Motor neuron (in vitro differentiated cells): ENCODE measurements around the gene LILRA5. TPM values are rescaled to one million over a fixed set of nuclear protein-coding genes. Genes with fewer than 3 reads are reported as not detected.
"Not testable (repeated sequence)": the region's sequence is repeated elsewhere in the genome, so short reads cannot be mapped to it uniquely, and the experiment has no call there.

Source experiments
- ATAC-seq, 8 experiments: fragments of 200-7000 bp; cut with Tn5 transposase; replicated peaks in 6 of 8; 2 replicates each; pipeline ENCODE4 v1.8.0; 2021; ENCODE audit warnings: mild to moderate bottlenecking in 8 of 8, moderate library complexity in 8 of 8
- H3K27ac ChIP-seq, 2 donors: fragments of 250-450 bp; sonication (Bioruptor Pico); 2 replicates each; pipeline ENCODE4 v1.9.0; 2021; ENCODE audit warnings: antibody characterized with exemption in 2 of 2, mild to moderate bottlenecking in 2 of 2, moderate library complexity in 1 of 2
- H3K4me1 ChIP-seq, 2 donors: fragments of 250-450 bp; sonication (Bioruptor Pico); replicated peaks in 1 of 2; 2 replicates each; pipeline ENCODE4 v1.6.1; 2021; ENCODE audit warnings: antibody characterized with exemption in 2 of 2, mild to moderate bottlenecking in 2 of 2, moderate library complexity in 1 of 2
- H3K4me3 ChIP-seq, 5 donors: fragments of 250-450 bp; sonication (Bioruptor Pico); 2 replicates each; pipeline ENCODE4 v1.9.0; 2021; ENCODE audit warnings: antibody characterized with exemption in 5 of 5, mild to moderate bottlenecking in 5 of 5, moderate library complexity in 4 of 5
- WGBS, 10 experiments: fragments of 450-650 bp; shearing (Covaris generic); methylation state at CpG; one replicate each; pipeline ENCODE4 v1.0.0; 2022; 5-methylcytosine and 5-hydroxymethylcytosine counted together
- in situ Hi-C, 9 experiments: fragments of 400-800 bp; cut with MboI; loops; one replicate each; pipeline ENCODE4 v1.15.0; 2021; ENCODE audit warnings: low sequenced_read_pairs in 9 of 9, low pct_unique_long_range_greater_than_20kb in 2 of 9; ENCODE audit not compliant: unreplicated experiment in 9 of 9
- total RNA-seq, 8 experiments: library from RNA; unstranded; fragments of 300-600 nt; gene quantifications; 2 replicates each; pipeline versions ENCODE4 v1.2.3 to v1.2.4, GENCODE V29; 2022

The LILRA5 gene
- total RNA-seq, 8 experiments from 2014 or later = 0.28 TPM; not detected in 7

- Histone ChIP-seq H3K4me1 (no peaks in the 10 kb centered on the region), H3K4me3 (no peak overlapping the region), H3K27ac (no peak overlapping the region)
- ATAC-seq = no peak
- in situ Hi-C loops = no loop called here
- 0 to 80% (median 60%) methylated on average over 1 to 2 of the region's 5 CpGs; no CpG with 5 or more reads in 7 of the 10 experiments for WGBS, 10 experiments
Observed at GRCh38 chr19:54311486-54311885, 1.5 kb downstream of the LILRA5 start.

GRCh38 chr19:54310543-54310942 is 2.4 kb downstream of the LILRA5 start:
- WGBS, 10 experiments = 0 to 80% (median 40%) methylated on average over 1 to 2 of the region's 5 CpGs; no CpG with 5 or more reads in 6 of the 10 experiments
- Histone ChIP-seq H3K4me3 (no peak overlapping the region), H3K4me1 (no peaks in the 10 kb centered on the region), H3K27ac (no peak overlapping the region)
- no peak for ATAC-seq
- in situ Hi-C loops = no loop called here

DNA sequence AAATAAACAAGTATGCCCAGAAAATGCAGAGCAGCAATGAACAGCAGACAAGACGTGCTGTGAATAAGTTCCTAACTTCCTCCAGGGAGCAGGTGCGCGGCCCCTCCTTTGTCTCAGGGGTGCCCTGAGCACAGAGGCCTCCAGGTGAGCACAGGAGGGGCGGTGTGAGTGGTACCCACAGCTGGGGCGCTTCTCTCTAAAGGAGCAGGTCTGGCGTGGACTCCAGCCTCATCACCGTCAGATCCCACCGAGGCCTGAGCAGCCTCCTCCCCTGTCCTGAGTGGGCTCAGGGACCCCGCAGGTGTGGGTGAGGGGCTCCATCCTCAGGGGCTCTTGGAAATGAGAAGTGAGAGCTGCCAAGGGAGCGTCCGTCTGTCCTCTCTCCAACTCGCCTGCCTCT is 3.2 kb downstream of the LILRA5 start:
- H3K27ac ChIP-seq = no peak overlapping the region
- 0 to 77% (median 20%) methylated on average over 1 to 11 of the region's 12 CpGs; no CpG with 5 or more reads in 1 of the 10 experiments for WGBS, 10 experiments
- H3K4me1 ChIP-seq = no peaks in the 10 kb centered on the region
- in situ Hi-C loops = no loop called here
- no peak for ATAC-seq
- no peak overlapping the region for H3K4me3 ChIP-seq

DNA sequence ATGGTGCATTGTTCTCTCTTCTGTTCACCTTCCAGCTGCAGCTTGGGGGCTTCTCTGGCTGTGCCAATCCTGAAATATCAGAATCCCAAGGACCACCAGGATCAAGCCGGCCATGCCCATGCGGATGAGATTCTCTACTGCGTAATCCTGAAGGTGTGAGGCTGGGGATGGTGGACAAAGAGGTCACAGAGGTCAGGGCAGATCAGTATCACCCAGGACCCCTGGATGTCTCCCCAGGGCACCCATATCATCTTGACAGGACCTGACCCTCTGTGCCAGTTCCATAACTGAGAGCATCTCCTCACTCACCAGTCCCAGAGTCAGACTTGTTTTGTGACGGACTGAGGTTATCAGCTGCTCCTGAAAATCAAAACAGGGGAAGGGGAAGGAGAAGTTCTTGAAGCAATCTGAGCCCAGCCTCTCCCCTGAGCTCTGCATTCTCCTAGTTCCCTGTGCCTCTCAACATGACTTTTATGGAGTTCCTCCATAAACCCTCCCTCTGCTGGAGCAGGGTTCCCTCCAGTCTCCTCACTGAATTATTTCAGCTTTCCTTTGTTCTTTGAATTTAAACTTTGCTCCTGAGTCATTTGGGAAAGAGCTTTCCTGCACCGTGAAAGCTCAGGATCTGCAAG is 5.5 kb downstream of the LILRA5 start:
- no peak for ATAC-seq
- no peak overlapping the region for H3K27ac ChIP-seq
- in situ Hi-C loops = no loop called here
- 0 to 94% (median 71%) methylated on average over 1 to 5 of the region's 5 CpGs for WGBS, 10 experiments
- no peak overlapping the region for H3K4me3 ChIP-seq
- no peaks in the 10 kb centered on the region for H3K4me1 ChIP-seq

- ATAC-seq = no peak
Observed at GRCh38 chr19:54305141-54305540, 7.8 kb downstream of the LILRA5 start.

DNA sequence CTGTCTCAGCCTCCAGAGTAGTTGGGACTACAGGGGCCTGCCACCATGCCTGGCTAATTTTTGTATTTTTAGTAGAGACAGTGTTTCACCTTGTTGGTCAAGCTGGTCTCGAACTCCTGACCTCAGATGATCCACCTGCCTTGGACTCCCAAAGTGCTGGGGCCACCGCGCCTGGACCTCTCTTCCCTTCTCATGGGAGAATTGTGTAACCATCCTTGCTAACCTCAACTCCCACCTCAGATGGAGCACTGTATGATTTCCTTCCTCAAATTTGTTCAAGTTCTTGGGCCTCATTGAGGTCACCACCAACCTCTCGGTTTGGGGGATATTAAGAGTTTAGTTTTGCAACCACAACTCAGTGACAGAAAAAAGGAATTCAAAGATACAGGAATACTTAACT is 10.7 kb downstream of the LILRA5 start:
- WGBS, 10 experiments = 0 to 100% (median 73%) methylated on average over 1 to 4 of the region's 4 CpGs; no CpG with 5 or more reads in 3 of the 10 experiments
- Histone ChIP-seq H3K4me1 (no peaks in the 10 kb centered on the region), H3K4me3 (no peak overlapping the region), H3K27ac (no peak overlapping the region)
- in situ Hi-C loops = no loop called here
- ATAC-seq = no peak

More at GRCh38 chr19:54305141-54305540, 7.8 kb downstream of the LILRA5 start:
- Histone ChIP-seq H3K4me1 (no peaks in the 10 kb centered on the region), H3K4me3 (no peak overlapping the region), H3K27ac (no peak overlapping the region)
- in situ Hi-C loops = no loop called here
- 0 to 83% (median 53%) methylated on average over 1 of the region's 1 CpG; no CpG with 5 or more reads in 6 of the 10 experiments for WGBS, 10 experiments

GRCh38 chr19:54299515-54299914 is 13.5 kb downstream of the LILRA5 start:
- ATAC-seq = no peak
- in situ Hi-C loops = no loop called here
- H3K27ac ChIP-seq = no peak overlapping the region
- 26 to 30% methylated on average over 2 to 4 of the region's 5 CpGs; no CpG with 5 or more reads in 8 of the 10 experiments for WGBS, 10 experiments
- H3K4me3 ChIP-seq = no peak overlapping the region
- H3K4me1 ChIP-seq = no peaks in the 10 kb centered on the region

DNA sequence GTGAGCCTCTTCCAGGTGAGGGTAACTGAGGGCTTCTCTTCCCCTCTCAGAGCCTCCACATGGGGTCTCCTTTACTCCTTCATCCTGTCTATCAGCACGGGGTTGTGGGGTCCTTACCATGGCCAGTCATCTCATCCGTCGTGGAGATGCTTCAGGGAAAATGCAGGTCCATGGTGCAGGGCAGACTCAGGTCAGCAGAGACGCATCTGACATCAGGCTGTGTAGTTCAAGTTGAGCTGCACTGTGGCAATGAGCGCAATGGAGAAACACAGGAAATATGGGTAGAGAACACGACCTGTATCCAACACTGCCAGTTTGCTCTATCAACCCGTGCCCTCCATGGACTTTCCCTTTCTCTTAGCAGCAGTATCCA is 13.9 kb downstream of the LILRA5 start:
- in situ Hi-C loops = no loop called here
- no peak for ATAC-seq

GRCh38 chr19:54298357-54299125 is 14.4 kb downstream of the LILRA5 start:
- Histone ChIP-seq H3K27ac (no peak overlapping the region), H3K4me1 (no peaks in the 10 kb centered on the region), H3K4me3 (no peak overlapping the region)
- no peak for ATAC-seq
- in situ Hi-C loops = no loop called here
- WGBS, 10 experiments = 13 to 67% methylated on average over 1 to 3 of the region's 4 CpGs; no CpG with 5 or more reads in 8 of the 10 experiments

More for the DNA sequence above, 13.9 kb downstream of the LILRA5 start:
- H3K27ac ChIP-seq = no peak overlapping the region
- WGBS, 10 experiments = 0 to 93% (median 51%) methylated on average over 1 to 5 of the region's 7 CpGs; no CpG with 5 or more reads in 3 of the 10 experiments
- no peak overlapping the region for H3K4me3 ChIP-seq
- H3K4me1 ChIP-seq = no peaks in the 10 kb centered on the region

GRCh38 chr19:54297759-54298305 is 15.1 kb downstream of the LILRA5 start:
- Histone ChIP-seq H3K4me3 (no peak overlapping the region), H3K27ac (no peak overlapping the region), H3K4me1 (no peaks in the 10 kb centered on the region)
- in situ Hi-C loops = no loop called here
- 0 to 30% (median 5%) methylated on average over 1 to 3 of the region's 7 CpGs; no CpG with 5 or more reads in 5 of the 10 experiments for WGBS, 10 experiments
- ATAC-seq = peak in 1 of 8 experiments; percentile 47

GRCh38 chr19:54294539-54294938 is 18.4 kb downstream of the LILRA5 start:
- ATAC-seq = no peak
- H3K27ac ChIP-seq = no peak overlapping the region
- H3K4me3 ChIP-seq = no peak overlapping the region
- in situ Hi-C loops = no loop called here
- H3K4me1 ChIP-seq = no peaks in the 10 kb centered on the region
- 0 to 89% (median 54%) methylated on average over 1 to 5 of the region's 6 CpGs; no CpG with 5 or more reads in 1 of the 10 experiments for WGBS, 10 experiments

DNA sequence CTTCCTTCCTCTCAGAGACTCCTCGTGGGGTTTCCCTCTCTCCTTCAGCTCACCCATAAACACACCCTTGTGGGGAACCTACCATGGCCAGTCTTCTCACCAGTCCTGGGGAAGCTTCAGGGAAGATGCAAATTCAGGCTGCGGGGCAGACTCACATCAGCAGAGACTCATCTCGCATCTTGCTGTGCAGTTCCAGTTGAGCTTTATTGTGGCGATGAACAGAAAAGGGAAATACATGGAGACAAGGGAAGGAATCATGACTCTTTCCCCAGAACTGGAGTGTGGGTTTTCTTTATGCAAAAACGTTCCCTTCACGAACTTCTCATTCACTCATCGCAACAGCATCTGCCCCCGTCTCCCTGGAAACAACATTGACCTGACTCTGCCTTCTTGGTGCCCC is 23.8 kb downstream of the LILRA5 start:
- H3K4me3 ChIP-seq, ATAC-seq, H3K27ac ChIP-seq, in situ Hi-C loops, H3K4me1 ChIP-seq: not testable (repeated sequence)
- 8 to 83% (median 40%) methylated on average over 1 to 5 of the region's 8 CpGs; no CpG with 5 or more reads in 3 of the 10 experiments for WGBS, 10 experiments

DNA sequence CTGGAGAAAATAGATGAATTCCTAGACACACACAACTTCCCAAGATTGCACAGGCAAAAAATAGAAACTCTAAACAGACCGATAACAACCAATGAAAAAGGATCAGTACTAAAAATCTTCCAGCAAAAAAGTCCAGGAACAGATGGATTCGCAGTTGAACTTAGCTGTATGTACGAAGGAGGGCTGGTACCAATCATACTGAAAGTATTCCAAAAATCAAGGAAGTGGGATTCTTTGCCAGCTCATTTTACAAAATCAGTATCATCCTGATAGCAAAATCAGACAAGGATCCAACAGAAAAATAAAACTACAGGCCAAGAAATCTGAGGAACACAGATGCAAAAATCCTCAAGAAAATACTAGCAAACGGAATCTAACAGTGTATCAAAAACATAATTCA is 25.5 kb downstream of the LILRA5 start:
- no peak overlapping the region for H3K4me3 ChIP-seq
- H3K27ac ChIP-seq = no peak overlapping the region
- ATAC-seq = no peak
- no peaks in the 10 kb centered on the region for H3K4me1 ChIP-seq
- WGBS, 10 experiments = 6 to 90% (median 73%) methylated on average over 3 to 4 of the region's 4 CpGs
- in situ Hi-C loops = no loop called here
